Heart left ventricle (tissue), 13 donors: ENCODE data around the gene NTM.

Experiments
- POLR2A ChIP-seq, 2 donors: fragments of 450-650 bp; IDR thresholded peaks; one replicate each; pipeline ENCODE4 v1.6.1; 2017; ENCODE audit warnings: antibody characterized with exemption in 2 of 2, mild to moderate bottlenecking in 2 of 2, moderate library complexity in 2 of 2
- TF ChIP-seq, protein P1 (sequence below), 12 donors: fragments of 200-600 bp; sonication (generic) in 4 of 12; IDR thresholded peaks; one replicate each; pipeline versions ENCODE4 v1.5.0 to v1.8.0; 2018 to 2022; ENCODE audit warnings: antibody characterized with exemption in 12 of 12, mild to moderate bottlenecking in 5 of 12
- donor health status: ischemic (EF 13 %, LVEDD 7.1; RV severe dilation, severe dysfunction).
- donor health status: DM: no; HTN: yes; CAD: no.
- donor health status: DM: no; HTN: no; CAD: no.
- donor health status: ischemic (EF 25% LVEDD 6.9; RV normal size, moderate dysfunction).
- donor health status: ischemic (EF 25% LVEDD 5.7; RV mildly dilated, moderate dysfunction).
- donor health status: ischemic (EF 35%, LVEDD 5.7; RV mildly dilated, moderate dysfunction).
- donor health status: nonischemic (EF 11% LVEDD 7.7; RV severe dilation, severe dysfunction).
- donor health status: DM: yes; HTN: yes; CAD: no.
- donor health status: PGD.
- donor health status: ischemic (EF 29% LVEDD 5.4; RV normal size, mild dysfunction).
- donor health status: nonischemic (EF 23%, LVEDD 6.1; RV moderate dilation, normal function).

- TF ChIP-seq, protein P1, sequence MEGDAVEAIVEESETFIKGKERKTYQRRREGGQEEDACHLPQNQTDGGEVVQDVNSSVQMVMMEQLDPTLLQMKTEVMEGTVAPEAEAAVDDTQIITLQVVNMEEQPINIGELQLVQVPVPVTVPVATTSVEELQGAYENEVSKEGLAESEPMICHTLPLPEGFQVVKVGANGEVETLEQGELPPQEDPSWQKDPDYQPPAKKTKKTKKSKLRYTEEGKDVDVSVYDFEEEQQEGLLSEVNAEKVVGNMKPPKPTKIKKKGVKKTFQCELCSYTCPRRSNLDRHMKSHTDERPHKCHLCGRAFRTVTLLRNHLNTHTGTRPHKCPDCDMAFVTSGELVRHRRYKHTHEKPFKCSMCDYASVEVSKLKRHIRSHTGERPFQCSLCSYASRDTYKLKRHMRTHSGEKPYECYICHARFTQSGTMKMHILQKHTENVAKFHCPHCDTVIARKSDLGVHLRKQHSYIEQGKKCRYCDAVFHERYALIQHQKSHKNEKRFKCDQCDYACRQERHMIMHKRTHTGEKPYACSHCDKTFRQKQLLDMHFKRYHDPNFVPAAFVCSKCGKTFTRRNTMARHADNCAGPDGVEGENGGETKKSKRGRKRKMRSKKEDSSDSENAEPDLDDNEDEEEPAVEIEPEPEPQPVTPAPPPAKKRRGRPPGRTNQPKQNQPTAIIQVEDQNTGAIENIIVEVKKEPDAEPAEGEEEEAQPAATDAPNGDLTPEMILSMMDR (IDR thresholded peaks at IDR 0.05): no peak
- no peak for TF ChIP-seq POLR2A (IDR thresholded peaks at IDR 0.05)
Observed at GRCh38 chr11:131599285-131599684, 228.9 kb downstream of the NTM start.
